ENCODE results near the gene HPS3.

- TF ChIP-seq CTCF (IDR thresholded peaks at IDR 0.05; ENCODE audit: low read length) = no peak
- TF ChIP-seq EZH2 (optimal IDR thresholded peaks at IDR 0.05; ENCODE audit: low read depth, low read length) = no peak
- TF ChIP-seq EZH2phosphoT487 (IDR thresholded peaks at IDR 0.05; ENCODE audit: low read length) = no peak
Observed at GRCh38 chr3:149104484-149104883, 25.0 kb upstream of the HPS3 start.
